H1 (cell line): ENCODE results near the gene HSPA1B. TPM values are rescaled to one million over a fixed set of nuclear protein-coding genes. Genes with fewer than 3 reads are reported as not detected.

Experiments
- CTCF ChIA-PET: fragments of 300-600 bp; sonication (Branson Sonifier 250); formaldehyde crosslinking; loops from one replicate; lab custom pipeline; 2021; ENCODE audit not compliant: partially characterized antibody; lab: Charles Lee
- POLR2A ChIA-PET: fragments of 300-600 bp; sonication (Branson Sonifier 250); formaldehyde crosslinking; loops from one replicate; lab custom pipeline; 2021; ENCODE audit warnings: inconsistent platforms; ENCODE audit not compliant: partially characterized antibody; lab: Charles Lee
- DNase-seq, 2 experiments: peaks; one replicate each; pipeline versions ENCODE4 v3.0.0 to v3.0.0-alpha.2; 2010 to 2022; ENCODE audit warnings: low spot score in 2 of 2, low read depth in 1 of 2, mixed read lengths in 1 of 2
- FAIRE-seq: peaks from 2 replicates; lab custom pipeline; 2011; peaks lifted over from hg19 to GRCh38; lab: Jason Lieb, UNC
- H2AFZ ChIP-seq: 2 replicates; pipeline ENCODE4 v1.8.1; 2012; ENCODE audit warnings: low read length, inconsistent platforms
- H2AK5ac ChIP-seq: 2 replicates; pipeline ENCODE4 v1.6.1; 2013; ENCODE audit warnings: low read depth, low read length
- H2BK120ac ChIP-seq: replicated peaks from 2 replicates; pipeline ENCODE3; 2013; ENCODE audit warnings: low read depth, low read length, inconsistent platforms
- H2BK12ac ChIP-seq: 2 replicates; pipeline ENCODE4 v1.6.1; 2013; ENCODE audit warnings: low read depth, low read length
- H2BK15ac ChIP-seq: 2 replicates; pipeline ENCODE4 v1.6.1; 2013; ENCODE audit warnings: low read length
- H2BK20ac ChIP-seq: 2 replicates; pipeline ENCODE4 v1.6.1; 2013; ENCODE audit warnings: low read length
- H2BK5ac ChIP-seq: 2 replicates; pipeline ENCODE4 v1.6.1; 2013; ENCODE audit warnings: low read depth, low read length
- H3K14ac ChIP-seq: 2 replicates; pipeline ENCODE4 v1.6.1; 2013; ENCODE audit warnings: inconsistent platforms; ENCODE audit not compliant: insufficient read length
- H3K18ac ChIP-seq: 2 replicates; pipeline ENCODE4 v1.6.1; 2013; ENCODE audit warnings: low read length; ENCODE audit errors: extremely low read depth
- H3K23ac ChIP-seq: 2 replicates; pipeline ENCODE4 v1.6.1; 2013; ENCODE audit warnings: inconsistent platforms; ENCODE audit not compliant: insufficient read length
- H3K23me2 ChIP-seq: 2 replicates; pipeline ENCODE4 v1.6.1; 2013; ENCODE audit warnings: low read depth, low read length
- H3K27ac ChIP-seq: 2 replicates; pipeline ENCODE4 v1.6.1; 2011; ENCODE audit warnings: low read depth, low read length, inconsistent platforms
- H3K27me3 ChIP-seq, 4 experiments: replicated peaks in 1 of 4; 1 replicate in 1 of 4; 2 replicates in 3 of 4; pipeline versions ENCODE4 v1.6.1 to v1.8.1; 2011 to 2013; ENCODE audit warnings: low read length in 3 of 4, mild to moderate bottlenecking in 3 of 4, inconsistent platforms in 2 of 4, mixed read lengths in 2 of 4, moderate library complexity in 1 of 4; ENCODE audit not compliant: control insufficient read depth in 3 of 4, insufficient read depth in 3 of 4; ENCODE audit errors: extremely low read depth in 1 of 4
- H3K36me3 ChIP-seq, 4 experiments: 2 replicates each; pipeline versions ENCODE4 v1.6.1 to v1.8.1; 2011 to 2013; ENCODE audit warnings: mild to moderate bottlenecking in 4 of 4, low read length in 3 of 4, moderate library complexity in 2 of 4, control low read depth in 1 of 4, inconsistent platforms in 1 of 4; ENCODE audit not compliant: insufficient read depth in 4 of 4, control insufficient read depth in 2 of 4
- H3K4ac ChIP-seq: replicated peaks from 2 replicates; pipeline ENCODE3; 2013; ENCODE audit warnings: low read length, low read depth, mixed read lengths, inconsistent platforms; ENCODE audit not compliant: insufficient read length
- H3K4me1 ChIP-seq, 4 experiments: replicated peaks in 1 of 4; 1 replicate in 1 of 4; 2 replicates in 3 of 4; pipeline versions ENCODE4 v1.6.1 to v1.8.1; 2011 to 2013; ENCODE audit warnings: low read length in 3 of 4, inconsistent platforms in 2 of 4, mixed read lengths in 1 of 4; ENCODE audit not compliant: insufficient read depth in 4 of 4, control insufficient read depth in 3 of 4
- H3K4me2 ChIP-seq, 2 experiments: 2 replicates each; pipeline versions ENCODE4 v1.6.1 to v1.8.1; 2011 to 2013; ENCODE audit warnings: low read depth in 2 of 2, low read length in 2 of 2, control low read depth in 1 of 2, inconsistent platforms in 1 of 2, mild to moderate bottlenecking in 1 of 2; ENCODE audit not compliant: insufficient read depth in 1 of 2
- H3K4me3 ChIP-seq, 4 experiments: fragments of 200-600, 300-600 bp in 1 of 4; sonication (generic), shearing (Covaris generic), sonication (Bioruptor Twin) in 1 of 4; 2 replicates each; pipeline versions ENCODE4 v1.5.1 to v1.8.1; 2011 to 2016; ENCODE audit warnings: low read length in 4 of 4, low read depth in 3 of 4, control low read depth in 2 of 4, inconsistent platforms in 2 of 4, mild to moderate bottlenecking in 2 of 4, mixed read lengths in 1 of 4, moderate library complexity in 1 of 4; ENCODE audit not compliant: insufficient read depth in 2 of 4; ENCODE audit errors: extremely low read depth in 1 of 4
- H3K56ac ChIP-seq: replicated peaks from 2 replicates; pipeline ENCODE3; 2013; ENCODE audit warnings: low read depth, mild to moderate bottlenecking, mixed read lengths, low read length, inconsistent platforms; ENCODE audit not compliant: insufficient read length
- H3K79me1 ChIP-seq: 2 replicates; pipeline ENCODE4 v1.6.1; 2013; ENCODE audit warnings: low read depth, low read length, control low read depth
- H3K79me2 ChIP-seq, 2 experiments: 2 replicates each; pipeline versions ENCODE4 v1.6.1 to v1.8.1; 2012 to 2013; ENCODE audit warnings: low read length in 2 of 2, mild to moderate bottlenecking in 2 of 2, inconsistent platforms in 1 of 2; ENCODE audit not compliant: insufficient read depth in 2 of 2, control insufficient read depth in 1 of 2
- H3K9ac ChIP-seq, 4 experiments: replicated peaks in 1 of 4; 1 replicate in 1 of 4; 2 replicates in 3 of 4; pipeline versions ENCODE4 v1.6.1 to v1.8.1; 2011 to 2013; ENCODE audit warnings: low read depth in 3 of 4, low read length in 3 of 4, control low read depth in 2 of 4, mild to moderate bottlenecking in 2 of 4, moderate library complexity in 2 of 4, inconsistent platforms in 1 of 4; ENCODE audit errors: extremely low read depth in 1 of 4
- H3K9me3 ChIP-seq, 2 experiments: 2 replicates each; pipeline versions ENCODE4 v1.6.1 to v1.8.1; 2012 to 2013; ENCODE audit warnings: mild to moderate bottlenecking in 2 of 2, moderate library complexity in 2 of 2, control low read depth in 1 of 2, inconsistent platforms in 1 of 2, low read depth in 1 of 2, low read length in 1 of 2, mixed read lengths in 1 of 2; ENCODE audit not compliant: insufficient read depth in 2 of 2
- H4K20me1 ChIP-seq, 2 experiments: replicated peaks in 1 of 2; 2 replicates each; pipeline versions ENCODE3 to v1.8.1; 2011 to 2013; ENCODE audit warnings: inconsistent platforms in 2 of 2, low read length in 2 of 2, mild to moderate bottlenecking in 1 of 2; ENCODE audit not compliant: insufficient read depth in 2 of 2, control insufficient read depth in 1 of 2
- H4K5ac ChIP-seq: 2 replicates; pipeline ENCODE4 v1.6.1; 2013; ENCODE audit warnings: low read length, low read depth, mixed read lengths, inconsistent platforms; ENCODE audit not compliant: insufficient read length
- H4K8ac ChIP-seq: 2 replicates; pipeline ENCODE4 v1.8.0; 2013; ENCODE audit warnings: mild to moderate bottlenecking, moderate library complexity, low read length, inconsistent platforms; ENCODE audit not compliant: insufficient read depth; ENCODE audit errors: extremely low read depth
- H4K91ac ChIP-seq: replicated peaks from 2 replicates; pipeline ENCODE3; 2013; ENCODE audit warnings: low read length, mixed read lengths, inconsistent platforms; ENCODE audit not compliant: insufficient read length
- CTCF ChIP-seq, 3 experiments: IDR thresholded peaks; 1 replicate in 2 of 3; 2 replicates in 1 of 3; pipeline versions ENCODE4 v1.5.1 to v1.6.1; 2011; ENCODE audit warnings: low read length in 3 of 3, mild to moderate bottlenecking in 3 of 3, inconsistent platforms in 2 of 3, low read depth in 1 of 3, moderate library complexity in 1 of 3; ENCODE audit not compliant: insufficient read depth in 1 of 3; ENCODE audit errors: control extremely low read depth in 1 of 3
- TEAD4 ChIP-seq: IDR thresholded peaks from 2 replicates; pipeline ENCODE4 v1.6.1; 2012; ENCODE audit warnings: low read depth, low read length, inconsistent platforms, mixed read lengths
- WGBS, 2 experiments: shearing (Covaris generic) in 1 of 2; methylation state at CpG; one replicate each; pipeline versions ENCODE4 v1.1.6 to v1.1.7; 2013 to 2015; ENCODE audit warnings: low lambda C conversion rate in 2 of 2, mixed read lengths in 2 of 2, inconsistent platforms in 1 of 2, low coverage in 1 of 2, missing lambda C conversion rate in 1 of 2; ENCODE audit not compliant: insufficient replicate concordance in 2 of 2, insufficient coverage in 1 of 2, insufficient read length in 1 of 2; ENCODE audit errors: extremely low coverage in 1 of 2, missing lambda C conversion rate in 1 of 2; 5-methylcytosine and 5-hydroxymethylcytosine counted together
- polyA plus RNA-seq, 7 experiments: library from polyadenylated mRNA; depleted of rRNA in 3 of 7; stranded (reverse) in 5 of 7; unstranded in 2 of 7; fragments of >200 nt in 5 of 7; fragments of 200-250 nt in 2 of 7; gene quantifications; 1 replicate in 5 of 7; 2 replicates in 1 of 7; 4 replicates in 1 of 7; pipeline versions ENCODE4 v1.2.1 to v1.2.3, GENCODE V29; 2011 to 2013; ENCODE audit warnings: missing spikeins in 2 of 7, mixed read lengths in 2 of 7
- total RNA-seq: library from RNA; stranded (reverse); fragmentation: NEBNext Ultra II Directional; extraction: Animal tissue kit (Norgen Biotek cat#: 25700); gene quantifications from 2 replicates; pipeline ENCODE4 v1.2.1, GENCODE V29; 2021

The HSPA1B gene
- total and polyA plus RNA-seq, 2 of the 8 experiments (the other 6 are each of a cell fraction or from before 2014, with no cell fraction given): 36.6 to 76.6 TPM

- Histone ChIP-seq H2AK5ac (no peak overlapping the region), H3K23me2 (peaks cover 5% of the 10 kb centered on the region; the same call in 1 of the 2 replicates), H4K8ac (no peak overlapping the region), H3K23ac (no peak overlapping the region), H3K4me2 (no peak overlapping the region), H3K14ac (no peak overlapping the region), H2AFZ (no peak overlapping the region), H3K79me2 (peaks cover 0 to 19% of the 10 kb centered on the region in 2 experiments; a peak in 2 of 4 replicates), H4K5ac (no peak overlapping the region), H3K56ac (no peak overlapping the region), H2BK120ac (no peak overlapping the region), H3K9ac (no peak overlapping the region), H3K79me1 (peaks cover 3% of the 10 kb centered on the region; the same call in 1 of the 2 replicates), H2BK12ac (no peak overlapping the region), H3K18ac (no peak overlapping the region; the same call in 1 of the 2 replicates), H2BK20ac (no peak overlapping the region), H3K4me1 (peaks cover 0 to 2% (median under 1%) of the 10 kb centered on the region in 4 experiments; a peak in 3 of 7 replicates), H2BK15ac (no peak overlapping the region), H4K20me1 (peaks cover 0 to 4% of the 10 kb centered on the region in 2 experiments), H3K9me3 (no peaks in the 10 kb centered on the region), H3K4ac (no peak overlapping the region), H2BK5ac (no peak overlapping the region; the same call in 1 of the 2 replicates), H3K4me3 (no peak overlapping the region), H3K27me3 (no peaks in the 10 kb centered on the region), H3K36me3 (peaks cover 4 to 36% (median 9%) of the 10 kb centered on the region in 4 experiments; a peak in 4 of 8 replicates), H4K91ac (no peak overlapping the region), H3K27ac (no peak overlapping the region)
- DNase-seq (peak in 1 of 2 experiments; percentile 82), FAIRE-seq (no peak)
- CTCF ChIA-PET: interaction anchor here (0.7 to 15.6 kb wide), 41 partner anchors 8 to 323 kb away, joined by 3 to 228 read pairs (median 4); partner anchors contain the start of genes CLIC1, DDAH2, GPANK1 and HSPA1B
- WGBS, 2 experiments: 90% methylated on average over 12 of the region's 12 CpGs; no CpG with 5 or more reads in 1 of the 2 experiments
- POLR2A ChIA-PET: interaction anchor here (0.6 to 10.3 kb wide), 19 partner anchors 8 to 245 kb away, joined by 3 to 85 read pairs (median 4); partner anchors contain the start of genes ATP6V1G2, DDAH2, HSPA1B and LSM2
- peak; percentile 15; the same call in 1 of the 2 replicates for TF ChIP-seq TEAD4
- TF ChIP-seq CTCF (IDR thresholded peaks at IDR 0.05; ENCODE audit: control extremely low read depth in 1 of 3, insufficient read depth in 1 of 3, low read depth in 1 of 3, low read length in 3 of 3): peak; percentile 56 to 70 (median 66)
These were observed 36.0 kb upstream of the HSPA1B start for GRCh38 chr6:31791324-31792089.
